HG03378 (cell line): Measurements from ENCODE around the gene GLP2R.
A peak's percentile ranks its signal among the peaks of the same experiment; 100 is the strongest.
"Not testable (repeated sequence)": the region's sequence is repeated elsewhere in the genome, so short reads cannot be mapped to it uniquely, and the experiment has no call there.

Experiments used
- ATAC-seq: cut with Tn5 transposase; IDR thresholded peaks from one replicate; pipeline ENCODE4 v1.9.1; 2021; ENCODE audit warnings: mild to moderate bottlenecking, moderate library complexity; ENCODE audit not compliant: unreplicated experiment

GLP2R gene

GRCh38 chr17:9918352-9918751 is 92.6 kb downstream of the GLP2R start:
- no peak for ATAC-seq

- ATAC-seq: no peak
Observed at GRCh38 chr17:9918804-9919352, 93.2 kb downstream of the GLP2R start.

- ATAC-seq: not testable (repeated sequence)
Observed at GRCh38 chr17:9921216-9921615, 95.5 kb downstream of the GLP2R start.

GRCh38 chr17:9922012-9922848 is 96.5 kb downstream of the GLP2R start:
- no peak for ATAC-seq

- peak; percentile 76 for ATAC-seq
Observed at GRCh38 chr17:9924735-9925191, 99.0 kb downstream of the GLP2R start.

- no peak for ATAC-seq
Observed at GRCh38 chr17:9925457-9925856, 99.7 kb downstream of the GLP2R start.

- ATAC-seq: no peak
Observed at GRCh38 chr17:9926150-9926804, 100.6 kb downstream of the GLP2R start.

GRCh38 chr17:9928601-9929333 is 103.0 kb downstream of the GLP2R start:
- ATAC-seq: no peak

GRCh38 chr17:9929871-9930270 is 104.1 kb downstream of the GLP2R start:
- no peak for ATAC-seq

GRCh38 chr17:9931144-9931741 is 105.5 kb downstream of the GLP2R start:
- ATAC-seq: no peak

GRCh38 chr17:9932491-9932890 is 106.8 kb downstream of the GLP2R start:
- no peak for ATAC-seq

GRCh38 chr17:9934331-9934730 is 108.6 kb downstream of the GLP2R start:
- no peak for ATAC-seq

GRCh38 chr17:9935408-9935807 is 109.7 kb downstream of the GLP2R start:
- no peak for ATAC-seq

GRCh38 chr17:9936095-9936494 is 110.4 kb downstream of the GLP2R start:
- no peak for ATAC-seq

GRCh38 chr17:9937241-9937761 is 111.6 kb downstream of the GLP2R start:
- no peak for ATAC-seq

- ATAC-seq: no peak
Observed at GRCh38 chr17:9937901-9938300, 112.2 kb downstream of the GLP2R start.

GRCh38 chr17:9938764-9939163 is 113.0 kb downstream of the GLP2R start:
- no peak for ATAC-seq

GRCh38 chr17:9940841-9941240 is 115.1 kb downstream of the GLP2R start:
- no peak for ATAC-seq

GRCh38 chr17:9941305-9941704 is 115.6 kb downstream of the GLP2R start:
- ATAC-seq: no peak
